Glutamatergic neuron (in vitro differentiated cells): ENCODE data around the gene NCAPG2. TPM values are rescaled to one million over a fixed set of nuclear protein-coding genes. Genes with fewer than 3 reads are reported as not detected.
"Not testable (repeated sequence)": the region's sequence is repeated elsewhere in the genome, so short reads cannot be mapped to it uniquely, and the experiment has no call there.

ENCODE experiments used
- DNase-seq: peaks from one replicate; pipeline ENCODE4 v3.0.0; 2022
- H3K27ac Mint-ChIP-seq: one replicate; pipeline ENCODE4 v1.8.0; 2020; ENCODE audit warnings: mild to moderate bottlenecking, mixed read lengths, inconsistent platforms; ENCODE audit not compliant: unreplicated experiment
- H3K27me3 Mint-ChIP-seq: one replicate; pipeline ENCODE4 v1.8.0; 2020; ENCODE audit warnings: mild to moderate bottlenecking, moderate library complexity, mixed read lengths, inconsistent platforms; ENCODE audit not compliant: unreplicated experiment
- H3K36me3 Mint-ChIP-seq: one replicate; pipeline ENCODE4 v1.8.0; 2020; ENCODE audit warnings: mild to moderate bottlenecking, mixed read lengths, inconsistent platforms; ENCODE audit not compliant: unreplicated experiment
- H3K4me1 Mint-ChIP-seq: one replicate; pipeline ENCODE4 v1.8.0; 2020; ENCODE audit warnings: mild to moderate bottlenecking, low read depth, mixed read lengths, inconsistent platforms; ENCODE audit not compliant: unreplicated experiment
- H3K4me3 Mint-ChIP-seq: one replicate; pipeline ENCODE4 v1.8.0; 2020; ENCODE audit warnings: mild to moderate bottlenecking, mixed read lengths, inconsistent platforms; ENCODE audit not compliant: unreplicated experiment
- H3K9me3 Mint-ChIP-seq: one replicate; pipeline ENCODE4 v1.8.0; 2020; ENCODE audit warnings: mild to moderate bottlenecking, moderate library complexity, mixed read lengths, inconsistent platforms; ENCODE audit not compliant: unreplicated experiment
- total RNA-seq: library from RNA; stranded (reverse); fragmentation: NEBNext Ultra II Directional; extraction: Animal tissue kit (Norgen Biotek cat#: 25700); gene quantifications from one replicate; pipeline ENCODE4 v1.2.1, GENCODE V29; 2021; ENCODE audit not compliant: unreplicated experiment
- TF ChIP-seq, protein P1 (sequence below): fragments of 200-600 bp; sonication (generic); IDR thresholded peaks from one replicate; pipeline ENCODE4 v1.5.0; 2021; ENCODE audit not compliant: partially characterized antibody, unreplicated experiment

The NCAPG2 gene
- total RNA-seq, 1 donor from 2014 or later = 27.2 TPM

DNA sequence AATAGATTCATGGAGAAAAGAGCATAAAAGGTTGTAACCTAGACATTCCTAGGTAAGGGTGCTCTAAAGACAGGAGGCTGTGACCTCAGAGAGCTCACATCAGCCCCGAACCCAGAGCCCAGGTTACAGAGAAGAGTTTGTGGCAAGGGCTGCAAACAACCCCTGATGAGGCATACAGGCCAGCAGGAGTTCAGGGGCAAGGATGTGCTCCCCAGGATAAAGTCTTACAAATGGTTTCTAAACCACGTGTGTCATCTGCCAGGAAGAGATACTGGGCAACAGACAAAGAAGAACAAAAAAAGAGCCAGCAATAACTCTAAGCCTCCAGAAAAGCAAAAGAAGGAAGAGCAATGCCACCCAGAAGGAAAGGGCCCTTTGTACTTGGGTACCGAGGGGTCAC, 27.7 kb downstream of the NCAPG2 start:
- DNase-seq = no peak
- Mint-ChIP-seq H3K27ac (no peak overlapping the region), H3K36me3 (peaks cover 4% of the 10 kb centered on the region), H3K4me3 (no peak overlapping the region), H3K9me3 (peaks cover 3% of the 10 kb centered on the region), H3K4me1 (peaks cover 17% of the 10 kb centered on the region), H3K27me3 (no peaks in the 10 kb centered on the region)
- TF ChIP-seq, protein P1, sequence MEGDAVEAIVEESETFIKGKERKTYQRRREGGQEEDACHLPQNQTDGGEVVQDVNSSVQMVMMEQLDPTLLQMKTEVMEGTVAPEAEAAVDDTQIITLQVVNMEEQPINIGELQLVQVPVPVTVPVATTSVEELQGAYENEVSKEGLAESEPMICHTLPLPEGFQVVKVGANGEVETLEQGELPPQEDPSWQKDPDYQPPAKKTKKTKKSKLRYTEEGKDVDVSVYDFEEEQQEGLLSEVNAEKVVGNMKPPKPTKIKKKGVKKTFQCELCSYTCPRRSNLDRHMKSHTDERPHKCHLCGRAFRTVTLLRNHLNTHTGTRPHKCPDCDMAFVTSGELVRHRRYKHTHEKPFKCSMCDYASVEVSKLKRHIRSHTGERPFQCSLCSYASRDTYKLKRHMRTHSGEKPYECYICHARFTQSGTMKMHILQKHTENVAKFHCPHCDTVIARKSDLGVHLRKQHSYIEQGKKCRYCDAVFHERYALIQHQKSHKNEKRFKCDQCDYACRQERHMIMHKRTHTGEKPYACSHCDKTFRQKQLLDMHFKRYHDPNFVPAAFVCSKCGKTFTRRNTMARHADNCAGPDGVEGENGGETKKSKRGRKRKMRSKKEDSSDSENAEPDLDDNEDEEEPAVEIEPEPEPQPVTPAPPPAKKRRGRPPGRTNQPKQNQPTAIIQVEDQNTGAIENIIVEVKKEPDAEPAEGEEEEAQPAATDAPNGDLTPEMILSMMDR = no peak

DNA sequence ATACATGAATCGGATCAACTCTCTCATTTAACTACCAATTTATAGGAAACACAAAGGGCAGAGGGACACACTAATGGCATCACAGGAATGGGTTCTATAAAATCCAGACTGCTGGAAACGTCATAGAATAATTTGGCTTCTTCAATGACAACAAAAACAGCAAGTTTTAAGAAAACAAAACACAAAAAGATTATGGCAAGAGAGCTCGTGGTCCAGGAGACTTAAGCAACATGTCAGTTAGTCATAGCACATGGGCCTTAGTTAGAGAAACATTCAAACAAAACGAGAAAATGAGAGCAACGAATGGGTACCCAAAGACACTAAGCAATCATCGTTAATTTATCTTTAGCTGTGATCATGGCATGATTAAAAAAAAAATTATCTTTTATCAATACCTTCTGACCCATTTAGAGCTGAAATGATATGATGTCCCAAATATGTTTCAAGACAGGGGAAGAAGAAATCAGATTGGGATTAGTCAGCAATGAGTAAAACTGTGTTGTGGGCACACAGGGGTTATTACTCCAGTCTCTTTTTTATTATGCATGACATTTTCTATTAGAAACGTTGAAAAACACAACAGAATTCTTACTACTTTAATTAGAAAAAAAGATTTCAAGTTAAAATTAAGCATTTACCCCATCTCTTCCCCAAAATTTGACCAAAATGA, 28.3 kb downstream of the NCAPG2 start:
- H3K36me3 Mint-ChIP-seq = peaks cover 4% of the 10 kb centered on the region
- peaks cover 16% of the 10 kb centered on the region for H3K4me1 Mint-ChIP-seq
- TF ChIP-seq, protein P1 = no peak
- DNase-seq = no peak
- no peak overlapping the region for H3K4me3 Mint-ChIP-seq
- H3K27me3 Mint-ChIP-seq = no peaks in the 10 kb centered on the region
- H3K27ac Mint-ChIP-seq = no peak overlapping the region
- H3K9me3 Mint-ChIP-seq = peaks cover 3% of the 10 kb centered on the region

DNA sequence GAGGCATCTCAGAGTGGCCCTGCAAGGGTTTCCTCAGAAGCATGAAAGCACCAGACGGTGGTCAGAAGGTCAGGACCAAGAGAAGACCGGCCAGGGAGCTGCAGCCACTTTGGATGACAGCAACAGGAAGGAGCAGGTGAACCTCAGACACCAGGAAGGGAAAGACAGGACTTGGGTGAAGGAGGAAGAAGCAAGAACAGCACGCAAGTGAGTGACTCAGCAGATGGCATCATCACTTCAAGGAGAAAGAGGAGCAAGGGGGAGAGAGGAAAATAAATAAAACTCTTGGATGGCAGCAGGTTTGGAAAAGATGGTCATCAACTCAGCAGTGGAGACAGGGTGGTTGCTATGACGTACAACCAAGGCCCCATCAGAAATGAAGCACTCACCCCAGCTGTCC, 31.6 kb downstream of the NCAPG2 start:
- no peaks in the 10 kb centered on the region for H3K27me3 Mint-ChIP-seq
- peaks cover 3% of the 10 kb centered on the region for H3K9me3 Mint-ChIP-seq
- H3K4me3 Mint-ChIP-seq = no peak overlapping the region
- H3K4me1 Mint-ChIP-seq = no peaks in the 10 kb centered on the region
- TF ChIP-seq, protein P1 = no peak
- H3K27ac Mint-ChIP-seq = peak overlapping the region; percentile 8
- no peak for DNase-seq
- peaks cover 4% of the 10 kb centered on the region for H3K36me3 Mint-ChIP-seq

DNA sequence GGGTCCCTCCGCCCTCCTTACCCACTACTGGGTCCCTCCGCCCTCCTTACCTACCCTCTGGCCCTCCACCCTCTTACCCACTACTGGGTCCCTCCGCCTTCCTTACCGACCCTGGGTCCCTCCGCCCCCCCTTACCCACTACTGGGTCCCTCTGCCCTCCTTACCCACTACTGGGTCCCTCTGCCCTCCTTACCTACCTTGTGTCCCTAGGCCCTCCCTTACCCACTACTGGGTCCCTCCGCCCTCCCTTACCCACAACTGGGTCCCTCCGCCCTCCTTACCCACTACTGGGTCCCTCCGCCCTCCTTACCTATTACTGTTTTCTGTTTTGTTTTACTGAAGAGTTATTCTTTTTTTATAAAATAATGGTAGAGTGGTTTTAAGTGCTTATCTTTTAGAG, 36.5 kb downstream of the NCAPG2 start:
- not testable (repeated sequence) for H3K36me3 Mint-ChIP-seq, H3K4me1 Mint-ChIP-seq, H3K27me3 Mint-ChIP-seq, H3K4me3 Mint-ChIP-seq, H3K27ac Mint-ChIP-seq, H3K9me3 Mint-ChIP-seq, DNase-seq

DNA sequence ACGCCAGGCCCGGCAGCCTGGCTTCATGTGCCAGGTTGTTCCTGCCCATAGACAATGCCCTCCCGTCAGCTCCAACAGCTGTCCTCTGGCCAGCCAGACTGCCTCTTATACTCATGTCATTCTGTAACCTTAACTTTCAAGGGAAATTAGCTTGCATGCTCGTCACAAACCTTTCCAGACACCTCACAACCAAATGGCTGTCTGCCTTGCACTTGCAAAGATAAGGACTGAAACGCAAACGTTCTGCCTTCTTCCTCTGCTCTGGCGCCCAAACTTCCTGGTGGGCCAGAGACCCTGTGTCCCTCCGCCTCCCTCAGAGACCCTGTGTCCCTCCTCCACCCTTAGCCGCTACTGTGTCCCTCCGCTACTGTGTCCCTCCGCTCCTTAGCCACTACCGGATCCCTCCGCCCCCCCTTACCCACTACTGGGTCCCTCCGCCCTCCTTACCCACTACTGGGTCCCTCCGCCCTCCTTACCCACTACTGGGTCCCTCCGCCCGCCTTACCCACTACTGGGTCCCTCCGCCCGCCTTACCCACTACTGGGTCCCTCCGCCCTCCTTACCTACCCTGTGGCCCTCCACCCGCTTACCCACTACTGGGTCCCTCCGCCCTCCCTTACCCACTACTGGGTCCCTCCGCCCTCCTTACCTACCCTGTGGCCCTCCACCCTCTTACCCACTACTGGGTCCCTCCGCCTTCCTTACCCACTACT, 37.5 kb downstream of the NCAPG2 start:
- not testable (repeated sequence) for H3K4me1 Mint-ChIP-seq, H3K27me3 Mint-ChIP-seq, H3K4me3 Mint-ChIP-seq, DNase-seq, H3K9me3 Mint-ChIP-seq, H3K36me3 Mint-ChIP-seq, H3K27ac Mint-ChIP-seq

DNA sequence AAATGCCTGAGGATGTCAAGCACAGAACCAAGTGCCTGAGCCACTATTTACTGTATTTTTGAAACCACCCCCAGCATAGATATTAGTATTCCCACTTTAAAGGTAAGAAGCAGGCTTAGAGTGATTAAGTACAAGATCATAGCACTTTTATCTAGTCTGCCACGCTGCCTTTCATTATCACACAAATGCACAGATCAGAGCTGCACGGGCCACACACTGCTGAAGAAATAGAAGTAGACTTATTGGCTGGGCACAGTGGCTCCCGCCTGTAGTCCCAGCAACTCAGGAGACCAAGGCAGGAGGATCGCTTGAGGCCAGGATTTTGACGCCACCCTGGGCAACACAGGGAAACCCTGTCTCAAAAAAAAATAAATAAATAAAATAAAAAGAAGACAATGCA, 38.2 kb downstream of the NCAPG2 start:
- Mint-ChIP-seq H3K4me1 (peaks cover 7% of the 10 kb centered on the region), H3K27me3 (no peaks in the 10 kb centered on the region), H3K27ac (no peak overlapping the region), H3K4me3 (no peak overlapping the region), H3K36me3 (no peaks in the 10 kb centered on the region), H3K9me3 (peaks cover 2% of the 10 kb centered on the region)
- TF ChIP-seq, protein P1 = no peak
- no peak for DNase-seq
